PC-3 (cell line): ENCODE measurements around the gene OR7G1.

Experiments used
- EZH2 ChIP-seq: fragments of 300-600 bp; sonication (generic); IDR thresholded peaks from one replicate; pipeline ENCODE4 v1.6.1; 2017; ENCODE audit warnings: antibody characterized with exemption, mild to moderate bottlenecking, low read length; ENCODE audit not compliant: unreplicated experiment
- TF ChIP-seq, protein P1 (sequence below): fragments of 300-600 bp; sonication (generic); conservative IDR thresholded peaks from 2 replicates; pipeline ENCODE4 v1.5.1; 2017; ENCODE audit warnings: antibody characterized with exemption, low read depth, mild to moderate bottlenecking, low read length

GRCh38 chr19:9086761-9087160 is 28.8 kb downstream of the OR7G1 start, which contains the start of gene OR1M1:
- TF ChIP-seq, protein P1, sequence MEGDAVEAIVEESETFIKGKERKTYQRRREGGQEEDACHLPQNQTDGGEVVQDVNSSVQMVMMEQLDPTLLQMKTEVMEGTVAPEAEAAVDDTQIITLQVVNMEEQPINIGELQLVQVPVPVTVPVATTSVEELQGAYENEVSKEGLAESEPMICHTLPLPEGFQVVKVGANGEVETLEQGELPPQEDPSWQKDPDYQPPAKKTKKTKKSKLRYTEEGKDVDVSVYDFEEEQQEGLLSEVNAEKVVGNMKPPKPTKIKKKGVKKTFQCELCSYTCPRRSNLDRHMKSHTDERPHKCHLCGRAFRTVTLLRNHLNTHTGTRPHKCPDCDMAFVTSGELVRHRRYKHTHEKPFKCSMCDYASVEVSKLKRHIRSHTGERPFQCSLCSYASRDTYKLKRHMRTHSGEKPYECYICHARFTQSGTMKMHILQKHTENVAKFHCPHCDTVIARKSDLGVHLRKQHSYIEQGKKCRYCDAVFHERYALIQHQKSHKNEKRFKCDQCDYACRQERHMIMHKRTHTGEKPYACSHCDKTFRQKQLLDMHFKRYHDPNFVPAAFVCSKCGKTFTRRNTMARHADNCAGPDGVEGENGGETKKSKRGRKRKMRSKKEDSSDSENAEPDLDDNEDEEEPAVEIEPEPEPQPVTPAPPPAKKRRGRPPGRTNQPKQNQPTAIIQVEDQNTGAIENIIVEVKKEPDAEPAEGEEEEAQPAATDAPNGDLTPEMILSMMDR, result no peak
- no peak for TF ChIP-seq EZH2
